Activated CD4-positive, alpha-beta T cell treated with anti-CD3 and anti-CD28 coated beads, Interleukin-2, amount 10 ng/mL, durations not matched to agents 7 days and 5 days (primary cell): ENCODE results near the gene NRG3. TPM values are rescaled to one million over a fixed set of nuclear protein-coding genes. Genes with fewer than 3 reads are reported as not detected.

Experiments used
- CTCF ChIA-PET: fragments of 350-600 bp; sonication (Branson Sonifier 250); formaldehyde crosslinking; loops from one replicate; lab custom pipeline; 2021; ENCODE audit warnings: antibody characterized with exemption; lab: Charles Lee
- POLR2A ChIA-PET: fragments of 350-600 bp; sonication (Branson Sonifier 250); formaldehyde crosslinking; loops from one replicate; lab custom pipeline; 2021; ENCODE audit warnings: antibody characterized with exemption; lab: Charles Lee
- DNase-seq: peaks from one replicate; pipeline ENCODE4 v3.0.0-alpha.2; 2020
- H3K27ac Mint-ChIP-seq: one replicate; pipeline ENCODE4 v1.8.0; 2021; ENCODE audit warnings: mild to moderate bottlenecking, moderate library complexity, mixed read lengths
- H3K27me3 Mint-ChIP-seq: one replicate; pipeline ENCODE4 v1.8.0; 2021; ENCODE audit warnings: mixed read lengths
- H3K36me3 Mint-ChIP-seq: one replicate; pipeline ENCODE4 v1.8.0; 2021; ENCODE audit warnings: low read depth, mixed read lengths
- H3K4me1 Mint-ChIP-seq: one replicate; pipeline ENCODE4 v1.8.0; 2021; ENCODE audit warnings: mixed read lengths
- H3K4me3 Mint-ChIP-seq: one replicate; pipeline ENCODE4 v1.8.0; 2021; ENCODE audit warnings: mild to moderate bottlenecking, moderate library complexity, mixed read lengths
- H3K9me3 Mint-ChIP-seq: one replicate; pipeline ENCODE4 v1.8.0; 2021; ENCODE audit warnings: mixed read lengths
- total RNA-seq, 2 experiments: library from RNA; stranded (reverse); gene quantifications; one replicate each; pipeline ENCODE4 v1.2.3, GENCODE V29; 2021

The NRG3 gene
- total RNA-seq, 2 experiments from 2014 or later: not detected

- Mint-ChIP-seq H3K27me3 (no peaks in the 10 kb centered on the region), H3K4me3 (no peak overlapping the region), H3K27ac (no peak overlapping the region), H3K4me1 (no peaks in the 10 kb centered on the region), H3K9me3 (no peaks in the 10 kb centered on the region), H3K36me3 (no peaks in the 10 kb centered on the region)
- ChIA-PET POLR2A (no interaction called here), CTCF (no interaction called here)
- DNase-seq: no peak
Measured at GRCh38 chr10:82880776-82881290, 1005.8 kb downstream of the NRG3 start.

- Mint-ChIP-seq H3K4me1 (no peaks in the 10 kb centered on the region), H3K4me3 (no peak overlapping the region), H3K9me3 (no peaks in the 10 kb centered on the region), H3K27me3 (no peaks in the 10 kb centered on the region), H3K36me3 (no peaks in the 10 kb centered on the region), H3K27ac (no peak overlapping the region)
- ChIA-PET POLR2A (no interaction called here), CTCF (no interaction called here)
- DNase-seq: no peak
Measured at GRCh38 chr10:82882722-82883121, 1007.7 kb downstream of the NRG3 start.

GRCh38 chr10:82883603-82884002 is 1008.6 kb downstream of the NRG3 start:
- H3K27me3 Mint-ChIP-seq: no peaks in the 10 kb centered on the region
- POLR2A ChIA-PET: no interaction called here

GRCh38 chr10:82887488-82887887 is 1012.5 kb downstream of the NRG3 start:
- Mint-ChIP-seq H3K4me1 (no peaks in the 10 kb centered on the region), H3K36me3 (no peaks in the 10 kb centered on the region), H3K27me3 (no peaks in the 10 kb centered on the region), H3K9me3 (peaks cover 3% of the 10 kb centered on the region), H3K4me3 (no peak overlapping the region), H3K27ac (no peak overlapping the region)
- ChIA-PET POLR2A (no interaction called here), CTCF (interaction anchor here (0.6 kb wide), 1 partner anchor 1493 kb away, joined by 3 read pairs; no protein-coding TSS in a partner anchor)
- DNase-seq: no peak

More at GRCh38 chr10:82883603-82884002, 1008.6 kb downstream of the NRG3 start:
- Mint-ChIP-seq H3K27ac (no peak overlapping the region), H3K4me1 (no peaks in the 10 kb centered on the region), H3K4me3 (no peak overlapping the region), H3K9me3 (no peaks in the 10 kb centered on the region), H3K36me3 (no peaks in the 10 kb centered on the region)
- CTCF ChIA-PET: no interaction called here
- DNase-seq: no peak

GRCh38 chr10:82888809-82889455 is 1013.9 kb downstream of the NRG3 start:
- Mint-ChIP-seq H3K27me3 (no peaks in the 10 kb centered on the region), H3K4me1 (no peaks in the 10 kb centered on the region), H3K27ac (no peak overlapping the region), H3K36me3 (no peaks in the 10 kb centered on the region), H3K9me3 (peaks cover 3% of the 10 kb centered on the region), H3K4me3 (no peak overlapping the region)
- ChIA-PET CTCF (interaction anchor here (1.2 kb wide), 1 partner anchor 11 kb away, joined by 3 read pairs; no protein-coding TSS in a partner anchor), POLR2A (no interaction called here)
- DNase-seq: no peak

- no peaks in the 10 kb centered on the region for H3K36me3 Mint-ChIP-seq
- POLR2A ChIA-PET: no interaction called here
- H3K9me3 Mint-ChIP-seq: peaks cover 3% of the 10 kb centered on the region
- no peak for DNase-seq
- CTCF ChIA-PET: interaction anchor here (1.2 kb wide), 1 partner anchor 12 kb away, joined by 3 read pairs; no protein-coding TSS in a partner anchor
- no peak overlapping the region for H3K4me3 Mint-ChIP-seq
- H3K27ac Mint-ChIP-seq: no peak overlapping the region
- no peaks in the 10 kb centered on the region for H3K27me3 Mint-ChIP-seq
- no peaks in the 10 kb centered on the region for H3K4me1 Mint-ChIP-seq
Measured at GRCh38 chr10:82889728-82890127, 1014.7 kb downstream of the NRG3 start.

GRCh38 chr10:82890573-82890972 is 1015.6 kb downstream of the NRG3 start:
- Mint-ChIP-seq H3K4me1 (no peaks in the 10 kb centered on the region), H3K36me3 (no peaks in the 10 kb centered on the region), H3K9me3 (peaks cover 3% of the 10 kb centered on the region), H3K4me3 (no peak overlapping the region), H3K27ac (no peak overlapping the region), H3K27me3 (no peaks in the 10 kb centered on the region)
- DNase-seq: no peak
- POLR2A ChIA-PET: no interaction called here
- CTCF ChIA-PET: no interaction called here

GRCh38 chr10:82908096-82908495 is 1033.1 kb downstream of the NRG3 start:
- no peaks in the 10 kb centered on the region for H3K4me1 Mint-ChIP-seq
- ChIA-PET POLR2A (no interaction called here), CTCF (no interaction called here)
- H3K27ac Mint-ChIP-seq: no peak overlapping the region
- no peaks in the 10 kb centered on the region for H3K36me3 Mint-ChIP-seq
- no peaks in the 10 kb centered on the region for H3K9me3 Mint-ChIP-seq
- no peaks in the 10 kb centered on the region for H3K27me3 Mint-ChIP-seq
- DNase-seq: no peak
- H3K4me3 Mint-ChIP-seq: no peak overlapping the region

GRCh38 chr10:82908751-82909150 is 1033.8 kb downstream of the NRG3 start:
- ChIA-PET POLR2A (no interaction called here), CTCF (no interaction called here)
- Mint-ChIP-seq H3K27me3 (no peaks in the 10 kb centered on the region), H3K4me1 (no peaks in the 10 kb centered on the region), H3K4me3 (no peak overlapping the region), H3K9me3 (no peaks in the 10 kb centered on the region), H3K36me3 (no peaks in the 10 kb centered on the region), H3K27ac (no peak overlapping the region)
- no peak for DNase-seq

GRCh38 chr10:82910301-82910700 is 1035.3 kb downstream of the NRG3 start:
- Mint-ChIP-seq H3K4me3 (no peak overlapping the region), H3K27me3 (no peaks in the 10 kb centered on the region), H3K36me3 (no peaks in the 10 kb centered on the region), H3K9me3 (no peaks in the 10 kb centered on the region), H3K4me1 (no peaks in the 10 kb centered on the region), H3K27ac (no peak overlapping the region)
- CTCF ChIA-PET: no interaction called here
- no peak for DNase-seq
- POLR2A ChIA-PET: no interaction called here

- no peak overlapping the region for H3K4me3 Mint-ChIP-seq
- DNase-seq: no peak
- no peaks in the 10 kb centered on the region for H3K36me3 Mint-ChIP-seq
- CTCF ChIA-PET: interaction anchor here (0.6 kb wide), 1 partner anchor 1782 kb away, joined by 3 read pairs; no protein-coding TSS in a partner anchor
- H3K27me3 Mint-ChIP-seq: no peaks in the 10 kb centered on the region
- H3K27ac Mint-ChIP-seq: no peak overlapping the region
- H3K4me1 Mint-ChIP-seq: no peaks in the 10 kb centered on the region
- H3K9me3 Mint-ChIP-seq: no peaks in the 10 kb centered on the region
- POLR2A ChIA-PET: no interaction called here
Measured at GRCh38 chr10:82914655-82915136, 1039.7 kb downstream of the NRG3 start.

GRCh38 chr10:82916941-82917340 is 1041.9 kb downstream of the NRG3 start:
- Mint-ChIP-seq H3K4me3 (no peak overlapping the region), H3K27me3 (no peaks in the 10 kb centered on the region), H3K4me1 (no peaks in the 10 kb centered on the region), H3K36me3 (no peaks in the 10 kb centered on the region), H3K27ac (no peak overlapping the region), H3K9me3 (no peaks in the 10 kb centered on the region)
- CTCF ChIA-PET: no interaction called here
- POLR2A ChIA-PET: no interaction called here
- DNase-seq: no peak

- Mint-ChIP-seq H3K27ac (no peak overlapping the region), H3K36me3 (no peaks in the 10 kb centered on the region), H3K27me3 (no peaks in the 10 kb centered on the region), H3K4me1 (no peaks in the 10 kb centered on the region), H3K9me3 (no peaks in the 10 kb centered on the region), H3K4me3 (no peak overlapping the region)
- no peak for DNase-seq
- CTCF ChIA-PET: no interaction called here
- POLR2A ChIA-PET: no interaction called here
Measured at GRCh38 chr10:82918022-82918421, 1043.0 kb downstream of the NRG3 start.
